CD4-positive, alpha-beta memory T cell (primary cell): ENCODE results near the gene SBNO2. TPM values are rescaled to one million over a fixed set of nuclear protein-coding genes. Genes with fewer than 3 reads are reported as not detected.
A peak's percentile ranks its signal among the peaks of the same experiment; 100 is the strongest.

Experiments
- CTCF ChIA-PET: fragments of 350-600 bp; sonication (Branson Sonifier 250); formaldehyde crosslinking; loops from one replicate; lab custom pipeline; 2021; ENCODE audit warnings: inconsistent platforms; ENCODE audit not compliant: partially characterized antibody; lab: Charles Lee
- POLR2A ChIA-PET: fragments of 350-600 bp; sonication (Branson Sonifier 250); formaldehyde crosslinking; loops from one replicate; lab custom pipeline; 2021; ENCODE audit not compliant: partially characterized antibody; lab: Charles Lee
- DNase-seq, 5 donors: peaks; one replicate each; pipeline versions ENCODE4 v3.0.0 to v3.0.0-alpha.2; 2020 to 2022; ENCODE audit warnings: mixed read lengths in 1 of 5
- H3K27ac ChIP-seq: one replicate; pipeline ENCODE4 v1.7.0; 2013; ENCODE audit warnings: low read depth, low read length
- H3K27me3 ChIP-seq: 2 replicates; pipeline ENCODE4 v1.7.0; 2013; ENCODE audit warnings: mild to moderate bottlenecking, low read length, moderate library complexity; ENCODE audit not compliant: insufficient read depth
- H3K36me3 ChIP-seq: 2 replicates; pipeline ENCODE4 v1.7.0; 2013; ENCODE audit warnings: mild to moderate bottlenecking, low read length, moderate library complexity; ENCODE audit not compliant: insufficient read depth
- H3K4me1 ChIP-seq: 2 replicates; pipeline ENCODE4 v1.7.0; 2013; ENCODE audit warnings: mild to moderate bottlenecking, low read length, moderate library complexity; ENCODE audit not compliant: insufficient read depth
- H3K4me3 ChIP-seq, 2 donors: one replicate each; pipeline ENCODE4 v1.7.0; 2013; ENCODE audit warnings: low read length in 2 of 2, mild to moderate bottlenecking in 1 of 2
- H3K9me3 ChIP-seq, 2 donors: one replicate each; pipeline ENCODE4 v1.7.0; 2013; ENCODE audit warnings: low read length in 2 of 2, control low read depth in 1 of 2; ENCODE audit not compliant: control insufficient read depth in 1 of 2
- H3K27ac Mint-ChIP-seq, 7 donors: one replicate each; pipeline ENCODE4 v1.8.0; 2020 to 2021; ENCODE audit warnings: mixed read lengths in 7 of 7, mild to moderate bottlenecking in 6 of 7, inconsistent platforms in 3 of 7, moderate library complexity in 3 of 7
- H3K27me3 Mint-ChIP-seq, 2 donors: one replicate each; pipeline ENCODE4 v1.8.0; 2020 to 2021; ENCODE audit warnings: mixed read lengths in 2 of 2
- H3K36me3 Mint-ChIP-seq, 2 donors: one replicate each; pipeline ENCODE4 v1.8.0; 2020 to 2021; ENCODE audit warnings: mixed read lengths in 2 of 2, inconsistent platforms in 1 of 2, mild to moderate bottlenecking in 1 of 2
- H3K4me1 Mint-ChIP-seq, 4 donors: one replicate each; pipeline ENCODE4 v1.8.0; 2020 to 2021; ENCODE audit warnings: mixed read lengths in 4 of 4, mild to moderate bottlenecking in 1 of 4
- H3K4me3 Mint-ChIP-seq, 8 donors: one replicate each; pipeline ENCODE4 v1.8.0; 2020 to 2021; ENCODE audit warnings: mixed read lengths in 8 of 8, mild to moderate bottlenecking in 7 of 8, moderate library complexity in 6 of 8, inconsistent platforms in 3 of 8
- H3K9me3 Mint-ChIP-seq, 8 donors: one replicate each; pipeline ENCODE4 v1.8.0; 2020 to 2021; ENCODE audit warnings: mixed read lengths in 8 of 8, mild to moderate bottlenecking in 5 of 8, inconsistent platforms in 3 of 8, moderate library complexity in 1 of 8
- intact Hi-C: fragments of 100-400 bp; cut with micrococcal nuclease; formaldehyde crosslinking; loops from one replicate; pipeline ENCODE4 v1.15.1; 2023
- polyA plus RNA-seq, 2 donors: library from polyadenylated mRNA; unstranded; fragments of 300-500 nt; fragmentation: Illumina TruSeq; gene quantifications; one replicate each; pipeline ENCODE4 v1.2.3, GENCODE V29; 2021
- total RNA-seq, 2 experiments: library from RNA; stranded (reverse); gene quantifications; one replicate each; pipeline ENCODE4 v1.2.3, GENCODE V29; 2021

SBNO2 gene
- total and polyA plus RNA-seq, 4 experiments from 2014 or later, result 0.37 to 98.6 (median 48.1) TPM

GRCh38 chr19:1156305-1156801 lies 17.7 kb downstream of the SBNO2 start:
- Mint-ChIP-seq H3K27me3 (no peaks in the 10 kb centered on the region), H3K36me3 (peaks cover 0 to 5% of the 10 kb centered on the region in 2 donors), H3K27ac (peak overlapping the region in 1 of 7 donors; percentile 15), H3K4me1 (peaks cover 0 to 3% (median under 1%) of the 10 kb centered on the region in 4 donors), H3K4me3 (no peak overlapping the region), H3K9me3 (no peaks in the 10 kb centered on the region)
- H3K4me1 ChIP-seq, result no peaks in the 10 kb centered on the region
- H3K27ac ChIP-seq, result no peak overlapping the region
- intact Hi-C loops, result no loop called here
- DNase-seq, result no peak
- no peaks in the 10 kb centered on the region for H3K27me3 ChIP-seq
- no peaks in the 10 kb centered on the region for H3K9me3 ChIP-seq
- CTCF ChIA-PET, result no interaction called here
- H3K36me3 ChIP-seq, result peaks cover 5% of the 10 kb centered on the region
- POLR2A ChIA-PET, result no interaction called here
- no peak overlapping the region for H3K4me3 ChIP-seq

- H3K36me3 Mint-ChIP-seq, result peaks cover 0 to 5% of the 10 kb centered on the region in 2 donors
- no peak overlapping the region for H3K27ac Mint-ChIP-seq
- intact Hi-C loops, result no loop called here
- H3K27ac ChIP-seq, result no peak overlapping the region
- no peaks in the 10 kb centered on the region for H3K9me3 ChIP-seq
- H3K4me3 ChIP-seq, result no peak overlapping the region
- no peaks in the 10 kb centered on the region for H3K27me3 Mint-ChIP-seq
- ChIA-PET POLR2A (no interaction called here), CTCF (no interaction called here)
- peaks cover 5% of the 10 kb centered on the region for H3K36me3 ChIP-seq
- no peaks in the 10 kb centered on the region for H3K9me3 Mint-ChIP-seq
- no peak overlapping the region for H3K4me3 Mint-ChIP-seq
- no peaks in the 10 kb centered on the region for H3K27me3 ChIP-seq
- peaks cover 0 to 3% (median under 1%) of the 10 kb centered on the region in 4 donors for H3K4me1 Mint-ChIP-seq
- no peaks in the 10 kb centered on the region for H3K4me1 ChIP-seq
- DNase-seq, result no peak
Measured at GRCh38 chr19:1155352-1156304, 18.4 kb downstream of the SBNO2 start.

GRCh38 chr19:1154731-1155351 lies 19.2 kb downstream of the SBNO2 start:
- CTCF ChIA-PET, result no interaction called here
- H3K36me3 ChIP-seq, result peaks cover 5% of the 10 kb centered on the region
- POLR2A ChIA-PET, result interaction anchor here (0.6 kb wide), 1 partner anchor 36 kb away, joined by 3 read pairs; no protein-coding TSS in a partner anchor
- H3K9me3 Mint-ChIP-seq, result no peaks in the 10 kb centered on the region
- H3K4me1 Mint-ChIP-seq, result peaks cover 0 to 3% (median under 1%) of the 10 kb centered on the region in 4 donors
- H3K4me1 ChIP-seq, result no peaks in the 10 kb centered on the region
- no peaks in the 10 kb centered on the region for H3K9me3 ChIP-seq
- no peak overlapping the region for H3K27ac ChIP-seq
- no peaks in the 10 kb centered on the region for H3K27me3 Mint-ChIP-seq
- DNase-seq, result no peak
- intact Hi-C loops, result no loop called here
- no peak overlapping the region for H3K4me3 ChIP-seq
- H3K27ac Mint-ChIP-seq, result no peak overlapping the region
- peaks cover 0 to 5% of the 10 kb centered on the region in 2 donors for H3K36me3 Mint-ChIP-seq
- no peak overlapping the region for H3K4me3 Mint-ChIP-seq
- no peaks in the 10 kb centered on the region for H3K27me3 ChIP-seq

- POLR2A ChIA-PET, result interaction anchor here (0.6 kb wide), 1 partner anchor 37 kb away, joined by 3 read pairs; no protein-coding TSS in a partner anchor
- no peak for DNase-seq
- Histone ChIP-seq H3K9me3 (no peaks in the 10 kb centered on the region), H3K27me3 (no peaks in the 10 kb centered on the region), H3K27ac (no peak overlapping the region), H3K4me1 (no peaks in the 10 kb centered on the region), H3K36me3 (peaks cover 9% of the 10 kb centered on the region), H3K4me3 (no peak overlapping the region)
- Mint-ChIP-seq H3K27me3 (no peaks in the 10 kb centered on the region), H3K4me3 (no peak overlapping the region), H3K9me3 (no peaks in the 10 kb centered on the region), H3K36me3 (peaks cover 0 to 9% of the 10 kb centered on the region in 2 donors), H3K27ac (no peak overlapping the region), H3K4me1 (peaks cover 0 to 3% (median under 1%) of the 10 kb centered on the region in 4 donors)
- CTCF ChIA-PET, result no interaction called here
- intact Hi-C loops, result no loop called here
Measured at GRCh38 chr19:1153891-1154730, 20.0 kb downstream of the SBNO2 start.

- no peak for DNase-seq
- peaks cover 0 to 3% (median under 1%) of the 10 kb centered on the region in 4 donors for H3K4me1 Mint-ChIP-seq
- H3K27ac ChIP-seq, result no peak overlapping the region
- H3K9me3 ChIP-seq, result no peaks in the 10 kb centered on the region
- H3K4me3 Mint-ChIP-seq, result no peak overlapping the region
- ChIA-PET CTCF (no interaction called here), POLR2A (no interaction called here)
- peaks cover 9% of the 10 kb centered on the region for H3K36me3 ChIP-seq
- H3K4me3 ChIP-seq, result no peak overlapping the region
- H3K27me3 Mint-ChIP-seq, result no peaks in the 10 kb centered on the region
- H3K27me3 ChIP-seq, result no peaks in the 10 kb centered on the region
- no peaks in the 10 kb centered on the region for H3K9me3 Mint-ChIP-seq
- H3K36me3 Mint-ChIP-seq, result peaks cover 0 to 10% of the 10 kb centered on the region in 2 donors
- no peak overlapping the region for H3K27ac Mint-ChIP-seq
- intact Hi-C loops, result no loop called here
- H3K4me1 ChIP-seq, result no peaks in the 10 kb centered on the region
Measured at GRCh38 chr19:1151917-1152587, 22.0 kb downstream of the SBNO2 start.

GRCh38 chr19:1151037-1151724 lies 22.9 kb downstream of the SBNO2 start:
- H3K9me3 ChIP-seq, result no peaks in the 10 kb centered on the region
- H3K4me3 ChIP-seq, result no peak overlapping the region
- POLR2A ChIA-PET, result no interaction called here
- Mint-ChIP-seq H3K9me3 (no peaks in the 10 kb centered on the region), H3K27me3 (no peaks in the 10 kb centered on the region), H3K27ac (no peak overlapping the region), H3K4me1 (peaks cover 0 to 2% (median under 1%) of the 10 kb centered on the region in 4 donors), H3K36me3 (peaks cover 0 to 13% of the 10 kb centered on the region in 2 donors), H3K4me3 (no peak overlapping the region)
- no peaks in the 10 kb centered on the region for H3K4me1 ChIP-seq
- no peak overlapping the region for H3K27ac ChIP-seq
- peaks cover 9% of the 10 kb centered on the region for H3K36me3 ChIP-seq
- CTCF ChIA-PET, result no interaction called here
- DNase-seq, result no peak
- intact Hi-C loops, result no loop called here
- no peaks in the 10 kb centered on the region for H3K27me3 ChIP-seq
